Chondrocyte (in vitro differentiated cells): ENCODE data around the gene TRIP12. TPM values are rescaled to one million over a fixed set of nuclear protein-coding genes. Genes with fewer than 3 reads are reported as not detected.

Source experiments
- total RNA-seq: library from RNA; stranded (reverse); gene quantifications from 3 replicates; pipeline ENCODE4 v1.2.1, GENCODE V29; 2021

TRIP12 gene
- total RNA-seq, 1 donor from 2014 or later = 223 TPM

Other genes with a start within 250 kb of the TRIP12 start
- gene DNER, start 207.5 kb downstream of the TRIP12 start, total RNA-seq = not detected in 3 replicates
- 3.0 to 5.9 TPM (median 3.3 TPM) in 3 replicates for gene FBXO36, start 494 bp upstream of the TRIP12 start, total RNA-seq
- 4.9 to 5.4 TPM (median 4.9 TPM) in 3 replicates for gene SLC16A14, start 146.9 kb upstream of the TRIP12 start, total RNA-seq